SK-N-SH treated with all-trans-retinoic acid at 6 μM for 48 hours (cell line): Measurements from ENCODE around the gene XPO5.

Experiments used
- ARNTL ChIP-seq: fragments of 450-650 bp; formaldehyde crosslinking; IDR thresholded peaks from 2 replicates; pipeline ENCODE4 v1.5.0; 2020; ENCODE audit warnings: low read depth, mild to moderate bottlenecking, moderate library complexity, borderline replicate concordance
- TCF4 ChIP-seq: fragments of 250-450 bp; sonication (Bioruptor Pico); IDR thresholded peaks from 2 replicates; pipeline ENCODE4 v1.8.0; 2021; ENCODE audit warnings: mild to moderate bottlenecking, moderate library complexity, borderline replicate concordance
- TOX ChIP-seq: fragments of 250-450 bp; sonication (Bioruptor Pico); IDR thresholded peaks from 2 replicates; pipeline ENCODE4 v1.8.0; 2021; ENCODE audit warnings: mild to moderate bottlenecking, moderate library complexity, borderline replicate concordance

- TF ChIP-seq TOX (CRISPR knock-in tag) (no peak), TCF4 (CRISPR knock-in tag) (no peak), ARNTL (CRISPR knock-in tag) (no peak)
These were observed 43.6 kb downstream of the XPO5 start for GRCh38 chr6:43532201-43532600.
